Common myeloid progenitor, CD34-positive (primary cell): Measurements from ENCODE around the gene NPPC.

Experiments used
- CTCF ChIA-PET: fragments of 350-600 bp; sonication (Branson Sonifier 250); formaldehyde crosslinking; loops from one replicate; lab custom pipeline; 2021; ENCODE audit warnings: antibody characterized with exemption; lab: Charles Lee
- POLR2A ChIA-PET: fragments of 350-600 bp; sonication (Branson Sonifier 250); formaldehyde crosslinking; loops from one replicate; lab custom pipeline; 2021; ENCODE audit warnings: antibody characterized with exemption; lab: Charles Lee
- DNase-seq, 3 donors: peaks; one replicate each; pipeline versions ENCODE4 v3.0.0 to v3.0.0-alpha.2; 2013
- H3K27ac ChIP-seq, 2 experiments: 1 replicate in 1 of 2; 2 replicates in 1 of 2; pipeline ENCODE4 v1.7.0; 2013; ENCODE audit warnings: inconsistent platforms in 2 of 2, low read length in 2 of 2, mild to moderate bottlenecking in 2 of 2, low read depth in 1 of 2, moderate library complexity in 1 of 2; ENCODE audit not compliant: severe bottlenecking in 2 of 2, insufficient read depth in 1 of 2, poor library complexity in 1 of 2
- H3K27me3 ChIP-seq, 5 experiments: replicated peaks in 2 of 5; 1 replicate in 3 of 5; 2 replicates in 2 of 5; pipeline versions ENCODE4 v1.6.1 to v1.7.0; 2013; ENCODE audit warnings: low read length in 4 of 5, mild to moderate bottlenecking in 2 of 5, moderate library complexity in 2 of 5, inconsistent platforms in 1 of 5; ENCODE audit not compliant: insufficient read depth in 5 of 5, control insufficient read depth in 4 of 5
- H3K36me3 ChIP-seq, 4 experiments: 1 replicate in 2 of 4; 2 replicates in 2 of 4; pipeline versions ENCODE4 v1.6.1 to v1.7.0; 2013; ENCODE audit warnings: low read length in 3 of 4, control low read depth in 1 of 4, mild to moderate bottlenecking in 1 of 4; ENCODE audit not compliant: control insufficient read depth in 4 of 4, insufficient read depth in 4 of 4
- H3K4me1 ChIP-seq, 4 experiments: 1 replicate in 3 of 4; 2 replicates in 1 of 4; pipeline versions ENCODE4 v1.6.1 to v1.7.1; 2013; ENCODE audit warnings: low read length in 3 of 4, mild to moderate bottlenecking in 3 of 4, control low read depth in 1 of 4, inconsistent platforms in 1 of 4, moderate library complexity in 1 of 4; ENCODE audit not compliant: control insufficient read depth in 4 of 4, insufficient read depth in 4 of 4; ENCODE audit errors: control extremely low read depth in 1 of 4
- H3K4me3 ChIP-seq, 7 experiments: 1 replicate in 4 of 7; 2 replicates in 3 of 7; pipeline versions ENCODE4 v1.5.1 to v1.7.0; 2013; ENCODE audit warnings: mild to moderate bottlenecking in 7 of 7, low read length in 6 of 7, moderate library complexity in 6 of 7, inconsistent platforms in 2 of 7, low read depth in 2 of 7, control low read depth in 1 of 7; ENCODE audit not compliant: insufficient read depth in 4 of 7, control insufficient read depth in 1 of 7; ENCODE audit errors: extremely low read depth in 1 of 7
- H3K9me3 ChIP-seq, 5 experiments: 1 replicate in 4 of 5; 2 replicates in 1 of 5; pipeline versions ENCODE4 v1.6.1 to v1.7.1; 2013; ENCODE audit warnings: low read length in 4 of 5, mild to moderate bottlenecking in 2 of 5, inconsistent platforms in 1 of 5, low read depth in 1 of 5, moderate library complexity in 1 of 5; ENCODE audit not compliant: control insufficient read depth in 4 of 5, insufficient read depth in 2 of 5; ENCODE audit errors: control extremely low read depth in 1 of 5
- WGBS: methylation state at CpG from one replicate; pipeline ENCODE4 v1.1.5; 2013; ENCODE audit not compliant: insufficient coverage; 5-methylcytosine and 5-hydroxymethylcytosine counted together

Gene NPPC

DNA sequence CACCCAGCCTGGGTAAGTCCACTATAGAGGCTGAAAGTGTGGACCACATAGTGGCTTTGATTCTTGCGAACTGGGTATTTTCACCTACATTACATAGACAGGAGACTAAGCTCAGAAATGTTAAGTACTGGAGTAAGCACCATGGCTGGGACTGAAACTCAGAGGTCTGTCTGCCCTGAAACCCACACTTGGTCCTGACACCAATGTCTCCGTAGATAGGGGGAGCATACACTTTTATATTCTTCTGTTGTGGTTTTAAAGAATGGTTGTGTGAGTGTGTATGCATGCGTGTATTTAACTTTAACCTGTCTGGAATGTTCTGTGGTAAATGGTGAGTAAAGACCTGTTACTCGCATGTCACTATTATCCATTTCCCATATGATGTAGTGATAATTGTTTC, 10.3 kb upstream of the NPPC start:
- peaks cover 0 to 5% (median 0%) of the 10 kb centered on the region in 5 experiments for H3K27me3 ChIP-seq

DNA sequence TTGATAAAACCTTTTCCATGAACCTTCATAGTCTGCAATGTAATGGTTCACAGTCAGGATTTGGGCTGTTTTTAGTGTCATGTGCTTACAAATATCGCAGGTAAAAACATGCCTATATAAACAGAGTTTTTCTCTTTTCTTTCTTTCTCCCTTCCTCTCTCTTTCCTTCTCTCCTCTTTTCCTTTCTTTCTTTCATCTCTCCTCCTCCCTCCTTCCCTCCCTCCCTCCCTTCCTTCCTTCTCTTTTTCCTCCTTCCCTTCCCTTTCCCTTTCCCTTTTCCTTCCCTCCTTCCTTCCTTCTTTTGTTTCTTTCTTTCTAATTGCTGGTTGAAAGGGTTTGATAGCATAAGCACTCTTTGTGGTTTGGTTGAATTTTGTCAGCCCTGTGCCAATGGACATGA, 9.6 kb upstream of the NPPC start:
- Histone ChIP-seq H3K27ac (no peak overlapping the region), H3K9me3 (no peaks in the 10 kb centered on the region), H3K36me3 (no peaks in the 10 kb centered on the region), H3K4me3 (no peak overlapping the region), H3K27me3 (peaks cover 0 to 7% (median 2%) of the 10 kb centered on the region in 5 experiments), H3K4me1 (peaks cover 0 to 12% (median 3%) of the 10 kb centered on the region in 4 experiments)
- CTCF ChIA-PET: interaction anchor here (1.0 kb wide), 1 partner anchor 392 kb away, joined by 4 read pairs; no protein-coding TSS in a partner anchor
- POLR2A ChIA-PET: no interaction called here
- 100% methylated on average over 1 of the region's 1 CpG for WGBS
- no peak for DNase-seq

More for the DNA sequence above, 10.3 kb upstream of the NPPC start:
- Histone ChIP-seq H3K27ac (no peak overlapping the region), H3K4me3 (no peak overlapping the region), H3K9me3 (no peaks in the 10 kb centered on the region), H3K36me3 (no peaks in the 10 kb centered on the region), H3K4me1 (peaks cover 0 to 15% (median 7%) of the 10 kb centered on the region in 4 experiments)
- WGBS: 100% methylated on average over 1 of the region's 4 CpGs
- POLR2A ChIA-PET: no interaction called here
- no peak for DNase-seq
- CTCF ChIA-PET: no interaction called here

DNA sequence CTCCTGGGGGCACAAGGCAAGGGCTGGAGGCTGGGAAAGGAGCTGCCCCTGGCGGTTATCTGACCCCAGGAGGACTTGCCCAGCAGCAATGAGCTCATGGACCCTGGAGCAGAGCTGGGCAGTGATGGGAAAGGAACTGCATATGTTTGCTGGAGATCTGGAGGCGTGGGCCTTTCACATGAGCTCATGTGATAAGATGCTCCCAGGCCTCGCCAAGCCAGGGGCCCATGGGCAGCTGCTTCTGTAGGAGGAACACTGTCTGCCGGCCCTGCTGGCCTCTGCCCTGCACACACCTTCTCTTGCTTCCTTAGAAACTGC, 9.0 kb upstream of the NPPC start:
- no peak overlapping the region for H3K27ac ChIP-seq
- no peaks in the 10 kb centered on the region for H3K36me3 ChIP-seq
- WGBS: 93% methylated on average over 3 of the region's 4 CpGs
- H3K4me1 ChIP-seq: peaks cover 0 to 7% (median 0%) of the 10 kb centered on the region in 4 experiments
- ChIA-PET CTCF (interaction anchor here (1.0 to 1.4 kb wide), 2 partner anchors 56 to 393 kb away, joined by 3 to 4 read pairs; no protein-coding TSS in a partner anchor), POLR2A (no interaction called here)
- H3K27me3 ChIP-seq: peaks cover 0 to 7% (median 6%) of the 10 kb centered on the region in 5 experiments
- DNase-seq: no peak
- no peak overlapping the region for H3K4me3 ChIP-seq
- H3K9me3 ChIP-seq: no peaks in the 10 kb centered on the region

DNA sequence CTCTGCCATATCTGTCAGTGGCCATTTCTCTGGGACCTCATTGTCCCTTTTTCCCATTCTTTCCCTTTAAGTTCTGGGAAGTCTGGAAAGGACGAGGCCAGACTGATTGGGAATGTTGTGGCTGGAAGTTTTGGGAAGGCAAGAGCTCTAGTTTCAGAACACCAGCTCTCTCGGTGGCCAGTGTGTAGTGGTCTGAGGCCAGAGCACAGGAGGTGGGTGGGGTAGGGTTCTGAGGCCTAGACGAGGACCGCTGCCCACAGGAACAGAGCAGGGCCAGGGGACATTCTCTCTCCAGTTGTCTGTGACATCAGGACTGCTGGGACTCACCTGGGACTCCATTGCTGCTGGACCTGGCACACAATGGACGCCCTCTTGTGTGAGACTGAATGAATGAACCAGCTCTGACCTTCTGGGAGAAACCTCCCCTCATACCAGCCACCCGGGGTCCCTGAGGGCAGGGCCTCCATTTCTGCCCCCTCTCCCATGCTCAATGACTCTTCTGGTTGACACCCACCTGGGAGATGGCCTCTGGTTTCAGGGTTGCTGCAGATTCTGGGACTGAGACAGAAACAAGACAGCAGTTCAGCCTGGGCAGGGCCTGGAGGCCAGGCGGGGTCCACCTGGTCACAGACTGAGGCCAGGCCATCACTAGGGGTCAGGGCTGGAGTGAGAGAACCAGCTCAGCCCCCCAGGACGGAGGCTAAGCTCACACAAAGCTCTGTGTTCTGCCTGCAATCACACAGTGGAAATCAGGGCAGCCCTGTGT, 8.4 kb upstream of the NPPC start:
- ChIA-PET CTCF (interaction anchor here (1.0 to 1.4 kb wide), 4 partner anchors 10 to 408 kb away, joined by 3 to 4 read pairs (median 4); no protein-coding TSS in a partner anchor), POLR2A (interaction anchor here (0.7 kb wide), 1 partner anchor 373 kb away, joined by 3 read pairs; no protein-coding TSS in a partner anchor)
- Histone ChIP-seq H3K4me3 (no peak overlapping the region), H3K27ac (no peak overlapping the region), H3K4me1 (peaks cover 0 to 7% (median 0%) of the 10 kb centered on the region in 4 experiments), H3K36me3 (no peaks in the 10 kb centered on the region), H3K27me3 (peaks cover 0 to 8% (median 6%) of the 10 kb centered on the region in 5 experiments), H3K9me3 (no peaks in the 10 kb centered on the region)
- no peak for DNase-seq
- WGBS: 94% methylated on average over 8 of the region's 8 CpGs

DNA sequence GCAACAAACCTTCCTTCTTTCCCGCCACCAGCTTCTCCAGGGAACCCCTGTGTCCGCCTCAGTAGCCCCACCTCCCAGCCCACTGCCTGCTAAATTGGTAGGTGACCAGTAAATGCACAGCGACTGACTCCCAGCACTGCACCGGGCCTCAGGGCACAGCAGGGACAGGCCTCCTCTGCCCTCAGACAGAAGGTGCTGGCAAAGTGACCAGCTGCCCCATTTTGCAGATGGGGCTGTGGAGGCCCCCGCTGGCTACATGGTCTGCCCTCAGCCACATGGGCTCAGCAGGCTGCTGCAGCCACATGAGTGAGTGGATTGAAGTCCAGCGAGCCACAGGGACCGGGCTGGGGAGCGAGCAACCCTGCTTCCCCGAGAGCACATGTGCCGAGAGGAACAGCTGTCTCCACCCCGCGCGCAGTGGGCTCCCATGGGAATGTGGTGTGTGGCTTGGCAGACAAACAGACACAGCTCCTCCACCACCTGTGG, 7.8 kb upstream of the NPPC start:
- 94% methylated on average over 11 of the region's 13 CpGs for WGBS
- H3K9me3 ChIP-seq: no peaks in the 10 kb centered on the region
- peaks cover 0 to 7% (median 0%) of the 10 kb centered on the region in 4 experiments for H3K4me1 ChIP-seq
- CTCF ChIA-PET: interaction anchor here (1.0 to 1.4 kb wide), 3 partner anchors 9 to 409 kb away, joined by 3 to 4 read pairs (median 3); no protein-coding TSS in a partner anchor
- peaks cover 0 to 8% (median 6%) of the 10 kb centered on the region in 5 experiments for H3K27me3 ChIP-seq
- no peaks in the 10 kb centered on the region for H3K36me3 ChIP-seq
- H3K27ac ChIP-seq: no peak overlapping the region
- no peak for DNase-seq
- POLR2A ChIA-PET: no interaction called here
- H3K4me3 ChIP-seq: no peak overlapping the region

DNA sequence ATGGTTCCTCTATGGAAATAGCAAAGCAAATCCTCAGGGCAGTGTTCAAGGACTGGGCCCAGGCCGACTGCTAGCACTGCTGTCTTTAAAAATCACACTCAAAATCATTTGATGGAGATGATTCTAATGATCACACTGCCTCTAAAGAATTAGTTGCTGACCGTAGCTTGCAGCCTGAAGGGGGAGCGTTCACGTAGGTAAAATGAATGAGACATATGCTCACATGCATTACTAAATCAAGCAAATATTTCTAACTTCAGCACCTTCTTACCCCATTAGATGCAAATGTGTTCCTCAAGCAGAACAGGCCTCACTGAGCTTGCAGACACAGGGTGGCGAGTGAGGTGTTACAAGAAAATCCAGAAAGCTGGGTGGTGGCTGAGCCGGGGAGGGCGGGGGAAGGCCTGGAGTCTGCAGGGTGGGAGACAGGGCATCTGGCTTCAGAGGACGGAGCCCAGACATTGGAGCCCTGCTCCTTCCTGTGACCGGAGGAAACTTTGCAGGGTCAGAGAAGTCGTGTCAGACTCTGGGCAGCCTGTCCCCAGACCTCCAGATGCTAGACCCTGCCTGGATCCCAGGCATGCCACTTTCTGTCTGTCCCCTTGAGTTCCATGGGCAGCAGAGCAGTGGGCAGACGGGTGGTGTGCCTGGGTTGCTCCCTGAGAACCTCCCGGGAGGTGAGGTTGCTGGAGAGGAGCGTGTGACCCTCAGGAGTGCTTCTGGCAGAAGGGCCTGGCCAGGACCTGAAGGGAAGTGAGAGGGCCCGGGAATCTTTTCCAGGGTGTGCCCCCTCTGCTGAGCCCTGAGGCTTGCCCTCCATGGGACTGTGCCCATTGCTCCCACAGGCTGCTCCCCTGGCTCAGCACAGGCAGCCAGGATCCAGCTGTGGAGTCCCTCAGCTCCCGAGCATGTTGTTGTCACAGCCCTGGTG, 7.1 kb upstream of the NPPC start:
- WGBS: 92% methylated on average over 13 of the region's 15 CpGs
- peaks cover 0 to 10% (median 6%) of the 10 kb centered on the region in 5 experiments for H3K27me3 ChIP-seq

More for the DNA sequence above, 7.1 kb upstream of the NPPC start:
- Histone ChIP-seq H3K36me3 (no peaks in the 10 kb centered on the region), H3K9me3 (no peaks in the 10 kb centered on the region), H3K4me3 (no peak overlapping the region), H3K27ac (no peak overlapping the region), H3K4me1 (peaks cover 0 to 7% (median 0%) of the 10 kb centered on the region in 4 experiments)
- CTCF ChIA-PET: interaction anchor here (1.0 to 3.1 kb wide), 4 partner anchors 8 to 410 kb away, joined by 3 to 9 read pairs (median 4); no protein-coding TSS in a partner anchor
- POLR2A ChIA-PET: no interaction called here
- no peak for DNase-seq
